Activated CD4-positive, alpha-beta T cell treated with anti-CD3 and anti-CD28 coated beads, Interleukin-2, amount 50 U/mL, for 48 hours (primary cell): ENCODE measurements around the gene CTNNA3.
"Not testable (repeated sequence)": the region's sequence is repeated elsewhere in the genome, so short reads cannot be mapped to it uniquely, and the experiment has no call there.

Source experiments
- DNase-seq, 2 experiments: peaks; one replicate each; pipeline ENCODE4 v3.0.0-alpha.2; 2020

The CTNNA3 gene

DNA sequence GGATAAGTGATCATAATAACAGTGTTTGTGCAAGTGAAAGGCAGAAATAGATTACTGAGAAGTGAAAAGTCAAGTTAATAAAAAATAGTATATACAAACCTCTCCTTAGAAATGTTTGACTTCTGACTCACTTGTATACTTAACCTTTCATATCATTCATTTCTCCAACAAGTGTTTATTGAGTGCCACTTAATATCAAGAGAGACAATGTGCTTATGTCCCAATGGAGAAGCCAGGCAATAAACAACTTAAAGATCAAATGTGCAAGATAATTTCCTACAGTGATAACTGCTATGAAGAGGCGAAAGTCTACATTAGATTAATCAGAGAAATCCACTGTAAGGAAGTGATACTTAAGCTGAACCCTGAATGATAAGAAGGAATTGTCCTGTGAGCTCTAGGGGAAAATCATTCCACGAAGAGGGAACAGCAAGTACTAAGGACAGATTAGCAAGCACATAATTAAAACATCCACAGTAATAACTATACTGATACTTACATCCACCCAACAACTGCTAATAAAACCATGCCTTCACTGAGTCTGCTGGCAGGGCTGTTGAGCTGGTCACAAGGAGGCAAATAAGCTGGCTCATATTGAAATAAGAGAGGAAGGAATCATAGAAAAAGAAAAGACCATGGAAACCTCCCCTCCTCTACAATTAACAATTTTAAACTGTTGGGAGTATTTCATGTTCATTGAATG is 203.5 kb downstream of the CTNNA3 start:
- no peak for DNase-seq

DNA sequence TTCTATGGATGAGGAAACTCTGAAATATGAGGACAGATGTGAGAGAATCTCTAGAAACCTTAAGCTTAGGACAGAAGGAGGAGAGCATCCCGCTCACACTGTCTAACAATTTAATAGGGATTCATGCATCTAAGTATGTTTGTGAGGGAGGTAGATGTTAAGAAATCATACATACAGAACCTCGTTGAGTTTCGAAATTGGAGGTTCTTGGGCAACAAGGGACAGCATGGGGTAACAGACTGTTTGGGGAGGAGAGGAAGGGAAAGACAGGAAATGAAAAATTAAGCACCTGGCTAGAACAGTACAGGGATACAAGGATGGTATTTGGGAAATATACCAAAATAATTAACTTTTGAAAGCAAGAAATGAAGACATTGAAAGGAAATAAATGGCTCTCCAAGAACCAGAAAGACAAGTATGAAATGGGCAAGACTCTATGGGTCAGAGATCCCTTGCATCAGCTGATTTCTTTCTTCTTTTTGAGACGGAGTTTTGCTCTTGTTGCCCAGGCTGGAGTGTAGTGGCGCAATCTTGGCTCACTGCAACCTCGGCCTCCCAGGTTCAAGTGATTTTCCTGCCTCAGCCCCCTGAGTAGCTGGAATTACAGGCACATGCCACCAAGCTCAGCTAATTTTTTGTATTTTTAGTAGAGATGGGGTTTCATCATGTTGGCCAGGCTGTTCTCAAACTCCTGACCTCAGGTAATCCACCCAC is 207.9 kb downstream of the CTNNA3 start:
- no peak for DNase-seq

DNA sequence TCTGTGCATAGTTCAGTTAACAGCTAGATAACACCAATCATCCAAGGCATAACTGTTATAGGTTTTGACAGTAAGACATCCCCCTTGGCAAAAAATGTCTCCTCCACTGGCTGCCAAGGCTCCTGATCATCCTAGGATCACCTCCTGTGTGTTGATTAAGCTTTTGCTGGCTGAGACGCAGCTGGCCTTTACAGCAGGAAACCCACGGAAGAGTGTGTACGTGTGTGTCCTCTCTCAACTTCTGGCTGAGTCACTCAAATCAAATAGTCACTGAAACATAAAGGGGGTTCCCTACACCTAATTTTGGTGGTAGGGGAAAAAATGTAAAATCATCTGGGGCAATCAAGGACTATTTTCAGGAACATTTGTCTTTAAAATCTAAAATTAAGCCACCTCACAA is 208.8 kb downstream of the CTNNA3 start:
- DNase-seq = no peak

DNA sequence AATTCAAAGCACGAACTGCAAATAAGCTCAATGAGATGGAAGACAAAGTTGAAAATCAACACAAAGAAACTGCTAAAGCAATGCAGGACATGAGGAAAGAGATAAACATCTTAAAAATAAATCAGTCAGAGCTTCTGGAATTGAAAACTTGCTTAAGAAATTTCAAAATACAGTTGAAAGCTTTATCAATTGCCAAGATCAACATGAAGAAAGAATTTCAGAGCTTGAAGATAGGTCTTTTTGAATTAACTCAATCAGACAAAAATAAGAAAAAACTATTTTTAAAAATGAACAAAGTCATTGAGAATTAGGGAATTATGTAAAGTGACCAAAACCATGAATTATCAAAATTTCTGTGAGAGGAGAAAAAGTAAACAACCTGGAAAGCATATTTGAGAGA is 218.1 kb downstream of the CTNNA3 start:
- no peak for DNase-seq

GRCh38 chr10:67476201-67476600 is 219.8 kb downstream of the CTNNA3 start:
- no peak for DNase-seq

- DNase-seq = no peak
Measured at GRCh38 chr10:67473850-67474633, 222.0 kb downstream of the CTNNA3 start.

DNA sequence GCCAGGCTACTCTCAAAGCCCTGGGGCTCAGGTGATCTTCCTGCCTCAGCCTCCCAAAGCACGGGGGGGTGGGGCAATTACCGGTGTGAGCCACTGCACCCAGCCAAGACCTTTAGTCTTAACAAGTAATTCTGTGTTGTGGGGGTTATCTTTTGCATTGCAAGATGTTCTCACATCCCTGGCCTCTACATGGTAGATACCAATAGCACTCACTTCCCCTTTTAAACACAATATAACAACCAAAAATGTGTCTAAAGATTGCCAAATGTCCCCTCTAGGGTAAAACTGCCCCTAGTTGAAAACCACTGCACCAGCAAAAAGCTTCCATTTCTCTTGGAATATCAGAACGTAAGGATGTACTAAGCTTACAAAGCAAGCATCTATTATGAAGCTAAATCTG is 225.0 kb downstream of the CTNNA3 start:
- no peak for DNase-seq

DNA sequence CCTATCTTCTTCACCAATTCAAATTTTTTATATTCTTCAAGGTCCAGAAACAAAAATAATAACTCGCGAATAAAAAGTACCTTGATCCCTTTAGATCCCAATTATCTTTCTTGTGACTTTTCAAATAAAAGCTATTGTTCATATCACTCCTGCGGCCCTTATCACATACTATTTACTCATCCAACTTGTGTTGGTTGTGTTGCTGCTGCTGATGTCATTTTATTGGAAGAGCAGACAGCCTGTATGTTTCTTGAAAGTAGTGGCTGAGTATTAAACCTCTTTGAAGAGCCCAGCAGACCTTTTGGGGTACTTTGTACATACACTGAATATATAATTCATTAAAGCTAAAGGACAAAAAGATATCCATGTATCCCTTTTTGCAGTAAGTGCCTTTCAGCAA is 231.7 kb downstream of the CTNNA3 start:
- DNase-seq = no peak

DNA sequence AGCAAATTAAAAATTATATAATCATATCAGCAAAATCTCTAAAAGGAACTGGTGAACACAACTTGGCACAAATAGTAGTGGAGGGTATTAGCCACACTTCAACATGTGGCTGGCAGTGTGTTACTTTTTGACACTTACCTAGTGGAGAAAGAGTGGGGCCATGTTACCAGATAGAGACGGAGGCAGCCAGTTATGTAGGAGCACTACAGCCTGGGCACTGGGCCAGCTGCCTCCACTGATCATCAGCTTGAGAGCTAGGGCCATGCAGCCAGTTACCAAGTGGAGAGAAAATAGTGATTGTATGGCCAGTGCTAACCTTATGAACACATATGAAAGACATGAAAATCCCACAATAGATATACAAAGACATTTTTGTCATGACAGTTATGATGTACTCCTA is 243.1 kb downstream of the CTNNA3 start:
- no peak for DNase-seq

DNA sequence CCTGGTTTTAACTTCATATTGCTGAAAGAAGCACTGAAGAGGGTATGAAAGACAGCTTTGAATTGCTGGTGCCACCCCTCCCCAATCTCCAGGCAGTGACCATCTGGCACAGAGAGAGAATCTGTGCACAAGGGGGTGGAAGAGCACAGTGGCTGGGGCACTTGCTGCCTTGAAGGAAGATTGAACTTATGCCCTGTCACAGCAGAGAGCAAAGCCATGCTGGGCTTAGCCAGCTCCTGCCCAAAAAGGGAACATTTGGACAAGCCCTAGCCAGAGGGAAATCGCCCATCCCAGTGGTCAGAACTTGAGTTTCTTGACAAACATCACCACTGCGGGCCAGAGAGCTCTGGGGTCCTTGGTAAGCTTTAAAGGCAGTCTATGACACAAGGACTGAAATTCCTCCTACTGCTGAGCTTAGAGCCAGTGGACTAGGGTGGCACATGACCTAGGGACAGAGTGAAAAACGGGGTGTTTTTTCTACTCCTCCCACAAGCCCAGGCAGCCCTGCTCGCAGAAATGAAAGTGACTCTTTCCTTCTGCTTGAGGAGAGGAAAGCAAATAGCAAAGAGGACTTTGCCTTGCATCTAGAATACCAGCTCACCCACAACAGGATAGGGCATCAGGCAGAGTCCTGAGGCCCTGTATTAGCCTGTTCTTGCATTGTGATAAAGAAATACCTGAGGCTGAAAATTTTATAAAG is 257.2 kb downstream of the CTNNA3 start:
- DNase-seq = no peak

DNA sequence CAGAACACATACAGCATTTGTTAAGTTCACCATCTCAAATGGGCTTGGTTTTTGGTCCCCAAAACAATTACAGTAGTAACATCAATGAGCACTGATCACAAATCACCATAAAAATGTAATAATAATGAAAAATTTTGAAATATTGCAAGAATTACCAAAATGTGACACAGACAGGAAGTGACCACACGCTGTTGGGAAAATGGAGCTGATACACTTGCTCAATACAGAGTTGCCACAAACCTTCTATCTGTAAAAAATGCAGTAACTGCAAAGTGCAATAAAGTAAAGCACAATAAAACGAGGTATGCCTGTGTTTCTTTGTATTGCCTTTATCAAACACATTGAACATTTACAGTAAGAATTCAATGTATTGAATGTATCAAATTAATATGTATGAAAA is 262.7 kb downstream of the CTNNA3 start:
- no peak for DNase-seq

- no peak for DNase-seq
Measured at GRCh38 chr10:67402620-67403019, 293.4 kb downstream of the CTNNA3 start.

GRCh38 chr10:67401711-67402110 is 294.3 kb downstream of the CTNNA3 start:
- no peak for DNase-seq

GRCh38 chr10:67386841-67387533 is 309.0 kb downstream of the CTNNA3 start:
- not testable (repeated sequence) for DNase-seq

DNA sequence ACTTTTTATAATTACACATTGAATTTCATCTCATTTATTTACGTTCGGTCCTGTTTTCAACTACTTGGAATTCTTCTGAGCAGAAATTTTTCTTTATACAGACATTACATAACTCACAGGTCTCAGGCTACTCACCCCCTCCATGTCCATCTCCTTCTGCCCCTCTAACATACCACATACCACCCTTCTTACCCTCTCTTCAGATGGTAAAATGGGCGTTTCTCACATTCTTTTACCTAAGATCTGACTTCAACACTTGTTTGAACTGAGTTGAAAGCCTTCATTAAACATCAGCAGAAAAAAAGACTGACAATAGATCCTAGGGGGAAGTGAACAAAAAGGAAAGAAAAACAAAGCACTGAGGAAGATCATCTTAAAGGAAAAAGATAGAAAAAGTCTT is 309.7 kb downstream of the CTNNA3 start:
- no peak for DNase-seq

DNA sequence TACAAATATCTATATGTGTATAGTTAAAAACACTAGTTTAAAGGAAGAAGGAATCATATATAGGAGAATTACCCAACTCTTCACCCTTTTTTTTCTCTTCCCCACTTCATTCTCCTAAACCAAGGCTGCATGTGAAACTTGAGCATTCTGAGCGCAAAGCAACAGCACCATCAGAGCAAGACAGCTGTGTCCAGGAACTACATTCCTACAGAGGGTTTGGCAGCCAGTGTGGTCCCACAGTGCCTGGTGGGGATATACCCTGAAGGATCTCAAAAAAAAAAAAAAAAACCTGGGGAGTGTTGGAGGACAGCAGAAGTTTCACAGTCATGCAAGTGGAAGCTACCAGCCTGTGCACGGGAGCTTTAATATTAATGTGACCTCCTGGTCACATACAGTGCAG is 310.4 kb downstream of the CTNNA3 start:
- DNase-seq = no peak

DNA sequence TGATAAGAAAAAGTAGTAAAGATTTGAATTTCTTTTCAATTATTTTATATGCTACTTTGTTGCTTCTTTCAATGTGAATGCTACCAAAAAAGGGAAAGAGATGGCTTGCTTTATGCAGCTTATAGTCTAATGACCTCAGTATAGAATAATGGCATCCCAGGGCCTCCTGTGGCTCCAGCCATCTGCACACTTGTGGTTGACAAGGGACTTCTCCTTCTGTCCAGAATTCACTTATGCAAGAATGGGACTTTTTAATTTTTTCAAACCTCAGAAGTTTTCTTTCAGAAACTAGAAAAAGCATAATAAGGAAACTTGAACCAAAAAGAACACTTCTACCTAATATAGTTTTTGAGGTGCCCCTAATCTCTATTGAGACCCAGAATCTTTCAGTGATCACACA is 310.9 kb downstream of the CTNNA3 start:
- DNase-seq = no peak

DNA sequence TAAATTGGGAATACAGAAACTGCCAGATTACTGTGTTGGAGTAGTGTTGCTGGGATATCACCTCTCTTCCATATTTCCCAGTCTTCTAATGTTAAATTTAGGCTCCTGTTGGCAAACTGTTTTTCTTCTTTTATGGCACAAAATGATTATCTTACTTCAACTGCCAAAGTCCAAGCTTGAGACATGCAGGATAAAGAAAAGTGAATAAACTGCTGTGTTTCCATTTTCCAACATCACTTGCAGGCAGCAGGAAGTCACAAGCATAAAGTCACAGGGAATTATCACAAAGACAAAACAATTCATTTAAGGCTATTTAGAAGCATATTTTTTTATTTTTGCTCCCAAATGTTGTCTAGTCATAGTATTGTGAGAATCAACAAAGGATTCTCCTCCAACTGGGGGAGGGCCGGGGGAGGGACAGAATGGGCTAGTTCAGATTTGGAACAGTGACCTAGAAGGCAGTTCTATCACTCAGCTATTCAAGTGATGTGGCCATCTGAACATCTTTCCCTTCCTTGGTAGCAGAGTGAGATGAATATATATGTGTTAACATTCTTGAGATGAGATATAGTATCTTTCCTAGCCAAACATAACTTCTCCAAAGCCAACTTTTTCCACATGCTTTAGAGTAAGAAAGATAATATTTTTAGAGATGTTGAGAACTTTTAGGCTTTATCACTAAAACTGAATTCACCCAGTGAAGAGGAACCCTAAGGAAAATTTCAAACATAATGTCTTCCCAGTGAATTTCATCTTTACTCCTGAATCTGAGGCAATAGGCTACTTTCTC is 364.7 kb downstream of the CTNNA3 start:
- no peak for DNase-seq

DNA sequence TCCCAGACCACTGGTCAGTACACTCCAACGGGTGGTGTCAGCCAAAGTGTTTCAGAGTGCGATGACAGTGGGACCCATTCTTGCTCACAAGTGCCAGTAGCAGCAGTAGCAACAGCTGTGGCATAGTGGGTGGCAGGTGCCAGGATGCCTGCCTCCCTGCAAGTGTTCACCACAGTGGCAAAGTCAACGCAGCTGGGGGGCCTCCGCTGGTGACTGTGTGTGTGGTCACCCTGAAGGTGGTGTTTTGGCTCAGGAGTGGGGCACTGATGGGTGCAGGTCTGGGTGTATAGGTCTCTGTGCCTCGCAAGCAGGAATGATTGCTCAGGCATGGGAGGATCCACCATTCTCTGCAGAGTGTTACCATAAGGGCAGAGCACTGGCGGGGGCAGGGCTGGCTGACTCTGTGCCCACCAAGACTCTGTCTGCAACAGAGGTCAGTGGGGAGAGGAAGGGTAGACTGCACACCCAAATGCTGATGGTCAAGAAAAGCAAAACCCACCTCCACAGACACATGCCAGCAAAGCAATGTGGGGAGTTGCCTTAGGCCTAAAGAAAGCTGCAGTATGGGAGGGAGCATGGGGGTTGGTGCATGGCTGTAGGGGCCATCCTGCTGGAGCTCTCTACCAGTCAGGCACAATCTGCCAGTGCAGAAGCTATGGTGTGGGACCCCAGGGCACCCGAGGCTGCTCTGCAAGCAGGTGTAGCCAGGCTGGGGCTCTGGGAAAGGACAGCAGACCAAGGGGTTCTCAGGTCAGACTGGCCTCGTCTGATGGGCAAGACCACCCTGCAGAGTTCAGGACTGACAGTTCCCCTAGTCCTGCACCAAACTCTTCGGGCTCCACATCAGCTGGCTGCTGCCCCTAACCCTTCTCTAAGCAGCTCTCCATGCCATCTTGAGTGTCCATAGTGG is 368.1 kb downstream of the CTNNA3 start:
- no peak for DNase-seq

- no peak for DNase-seq
Measured at GRCh38 chr10:67319976-67320375, 376.0 kb downstream of the CTNNA3 start.

- no peak for DNase-seq
Measured at GRCh38 chr10:67308912-67309311, 387.1 kb downstream of the CTNNA3 start.
